Measurements from ENCODE around the gene LRRC49.

- TF ChIP-seq, protein P1, sequence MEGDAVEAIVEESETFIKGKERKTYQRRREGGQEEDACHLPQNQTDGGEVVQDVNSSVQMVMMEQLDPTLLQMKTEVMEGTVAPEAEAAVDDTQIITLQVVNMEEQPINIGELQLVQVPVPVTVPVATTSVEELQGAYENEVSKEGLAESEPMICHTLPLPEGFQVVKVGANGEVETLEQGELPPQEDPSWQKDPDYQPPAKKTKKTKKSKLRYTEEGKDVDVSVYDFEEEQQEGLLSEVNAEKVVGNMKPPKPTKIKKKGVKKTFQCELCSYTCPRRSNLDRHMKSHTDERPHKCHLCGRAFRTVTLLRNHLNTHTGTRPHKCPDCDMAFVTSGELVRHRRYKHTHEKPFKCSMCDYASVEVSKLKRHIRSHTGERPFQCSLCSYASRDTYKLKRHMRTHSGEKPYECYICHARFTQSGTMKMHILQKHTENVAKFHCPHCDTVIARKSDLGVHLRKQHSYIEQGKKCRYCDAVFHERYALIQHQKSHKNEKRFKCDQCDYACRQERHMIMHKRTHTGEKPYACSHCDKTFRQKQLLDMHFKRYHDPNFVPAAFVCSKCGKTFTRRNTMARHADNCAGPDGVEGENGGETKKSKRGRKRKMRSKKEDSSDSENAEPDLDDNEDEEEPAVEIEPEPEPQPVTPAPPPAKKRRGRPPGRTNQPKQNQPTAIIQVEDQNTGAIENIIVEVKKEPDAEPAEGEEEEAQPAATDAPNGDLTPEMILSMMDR (conservative IDR thresholded peaks at IDR 0.05; ENCODE audit: low read depth in 2 of 2) = no peak
- TF ChIP-seq POLR2AphosphoS5 (IDR thresholded peaks at IDR 0.05; ENCODE audit: low read depth) = no peak
- TF ChIP-seq, protein P2, sequence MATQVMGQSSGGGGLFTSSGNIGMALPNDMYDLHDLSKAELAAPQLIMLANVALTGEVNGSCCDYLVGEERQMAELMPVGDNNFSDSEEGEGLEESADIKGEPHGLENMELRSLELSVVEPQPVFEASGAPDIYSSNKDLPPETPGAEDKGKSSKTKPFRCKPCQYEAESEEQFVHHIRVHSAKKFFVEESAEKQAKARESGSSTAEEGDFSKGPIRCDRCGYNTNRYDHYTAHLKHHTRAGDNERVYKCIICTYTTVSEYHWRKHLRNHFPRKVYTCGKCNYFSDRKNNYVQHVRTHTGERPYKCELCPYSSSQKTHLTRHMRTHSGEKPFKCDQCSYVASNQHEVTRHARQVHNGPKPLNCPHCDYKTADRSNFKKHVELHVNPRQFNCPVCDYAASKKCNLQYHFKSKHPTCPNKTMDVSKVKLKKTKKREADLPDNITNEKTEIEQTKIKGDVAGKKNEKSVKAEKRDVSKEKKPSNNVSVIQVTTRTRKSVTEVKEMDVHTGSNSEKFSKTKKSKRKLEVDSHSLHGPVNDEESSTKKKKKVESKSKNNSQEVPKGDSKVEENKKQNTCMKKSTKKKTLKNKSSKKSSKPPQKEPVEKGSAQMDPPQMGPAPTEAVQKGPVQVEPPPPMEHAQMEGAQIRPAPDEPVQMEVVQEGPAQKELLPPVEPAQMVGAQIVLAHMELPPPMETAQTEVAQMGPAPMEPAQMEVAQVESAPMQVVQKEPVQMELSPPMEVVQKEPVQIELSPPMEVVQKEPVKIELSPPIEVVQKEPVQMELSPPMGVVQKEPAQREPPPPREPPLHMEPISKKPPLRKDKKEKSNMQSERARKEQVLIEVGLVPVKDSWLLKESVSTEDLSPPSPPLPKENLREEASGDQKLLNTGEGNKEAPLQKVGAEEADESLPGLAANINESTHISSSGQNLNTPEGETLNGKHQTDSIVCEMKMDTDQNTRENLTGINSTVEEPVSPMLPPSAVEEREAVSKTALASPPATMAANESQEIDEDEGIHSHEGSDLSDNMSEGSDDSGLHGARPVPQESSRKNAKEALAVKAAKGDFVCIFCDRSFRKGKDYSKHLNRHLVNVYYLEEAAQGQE (IDR thresholded peaks at IDR 0.05; ENCODE audit: unreplicated experiment) = no peak
These were observed 122.7 kb downstream of the LRRC49 start for GRCh38 chr15:71015342-71015741.

Data from GM23338 (cell line).